PC-3 (cell line): ENCODE data around the gene ADGRG3.

Source experiments
- EZH2 ChIP-seq: fragments of 300-600 bp; sonication (generic); IDR thresholded peaks from one replicate; pipeline ENCODE4 v1.6.1; 2017; ENCODE audit warnings: antibody characterized with exemption, mild to moderate bottlenecking, low read length; ENCODE audit not compliant: unreplicated experiment
- EZH2phosphoT487 ChIP-seq: fragments of 300-600 bp; sonication (generic); IDR thresholded peaks from 2 replicates; pipeline ENCODE4 v1.6.1; 2018; ENCODE audit warnings: mild to moderate bottlenecking, antibody characterized with exemption, low read length, borderline replicate concordance
- TF ChIP-seq, protein P1 (sequence below): fragments of 300-600 bp; sonication (generic); conservative IDR thresholded peaks from 2 replicates; pipeline ENCODE4 v1.5.1; 2017; ENCODE audit warnings: antibody characterized with exemption, low read depth, mild to moderate bottlenecking, low read length

DNA sequence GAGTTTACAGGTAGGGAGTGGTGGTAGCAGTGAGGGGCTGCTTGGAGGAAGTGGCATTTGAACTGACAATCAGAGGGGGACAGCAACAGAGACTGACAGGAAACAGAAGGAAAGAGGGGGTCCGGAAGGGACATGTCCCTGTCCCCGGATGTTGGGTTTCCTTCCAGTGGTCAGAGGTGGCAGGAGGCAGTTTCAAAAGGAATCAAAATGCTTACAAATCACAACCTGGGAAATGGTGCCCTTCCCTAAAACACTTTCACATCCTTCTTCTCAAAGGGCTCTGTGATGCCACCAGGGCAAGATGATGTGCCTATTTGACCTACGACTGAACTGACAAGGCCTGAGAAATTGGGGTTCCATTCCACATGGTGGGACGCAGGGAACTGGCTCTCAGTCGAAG lies 20.0 kb upstream of the ADGRG3 start:
- TF ChIP-seq, protein P1, sequence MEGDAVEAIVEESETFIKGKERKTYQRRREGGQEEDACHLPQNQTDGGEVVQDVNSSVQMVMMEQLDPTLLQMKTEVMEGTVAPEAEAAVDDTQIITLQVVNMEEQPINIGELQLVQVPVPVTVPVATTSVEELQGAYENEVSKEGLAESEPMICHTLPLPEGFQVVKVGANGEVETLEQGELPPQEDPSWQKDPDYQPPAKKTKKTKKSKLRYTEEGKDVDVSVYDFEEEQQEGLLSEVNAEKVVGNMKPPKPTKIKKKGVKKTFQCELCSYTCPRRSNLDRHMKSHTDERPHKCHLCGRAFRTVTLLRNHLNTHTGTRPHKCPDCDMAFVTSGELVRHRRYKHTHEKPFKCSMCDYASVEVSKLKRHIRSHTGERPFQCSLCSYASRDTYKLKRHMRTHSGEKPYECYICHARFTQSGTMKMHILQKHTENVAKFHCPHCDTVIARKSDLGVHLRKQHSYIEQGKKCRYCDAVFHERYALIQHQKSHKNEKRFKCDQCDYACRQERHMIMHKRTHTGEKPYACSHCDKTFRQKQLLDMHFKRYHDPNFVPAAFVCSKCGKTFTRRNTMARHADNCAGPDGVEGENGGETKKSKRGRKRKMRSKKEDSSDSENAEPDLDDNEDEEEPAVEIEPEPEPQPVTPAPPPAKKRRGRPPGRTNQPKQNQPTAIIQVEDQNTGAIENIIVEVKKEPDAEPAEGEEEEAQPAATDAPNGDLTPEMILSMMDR, result no peak
- TF ChIP-seq EZH2phosphoT487 (no peak), EZH2 (no peak)
